OCI-LY3 (cell line): Measurements from ENCODE around the gene ZNF394.

Experiments used
- H2AFZ ChIP-seq: fragments of 200-600, 300-600 bp; shearing (Covaris generic); 2 replicates; pipeline ENCODE4 v1.6.0; 2014; ENCODE audit warnings: antibody characterized with exemption, low read depth, low read length
- H3K27ac ChIP-seq: fragments of 200-600, 300-600 bp; sonication (generic); 2 replicates; pipeline ENCODE4 v1.5.1; 2014; ENCODE audit warnings: mild to moderate bottlenecking, low read length, moderate library complexity, mixed read lengths
- H3K27me3 ChIP-seq: fragments of 200-600, 300-600 bp; sonication (generic); 2 replicates; pipeline ENCODE4 v1.6.1; 2014; ENCODE audit warnings: low read depth, low read length, mixed read lengths
- H3K36me3 ChIP-seq: fragments of 200-600, 300-600 bp; sonication (generic); replicated peaks from 2 replicates; pipeline ENCODE3; 2014; ENCODE audit warnings: low read depth, low read length, mixed read lengths
- H3K4me1 ChIP-seq: fragments of 300-600, 200-600 bp; sonication (generic); 2 replicates; pipeline ENCODE4 v1.6.1; 2014; ENCODE audit warnings: low read length, mixed read lengths
- H3K4me2 ChIP-seq: fragments of 200-600, 300-600 bp; sonication (generic); 2 replicates; pipeline ENCODE4 v1.6.1; 2014; ENCODE audit warnings: low read length, mixed read lengths
- H3K4me3 ChIP-seq: fragments of 300-600, 200-600 bp; sonication (generic); 2 replicates; pipeline ENCODE4 v1.5.1; 2014; ENCODE audit warnings: antibody characterized with exemption, mild to moderate bottlenecking, low read length, moderate library complexity
- H3K79me2 ChIP-seq: fragments of 300-600, 200-600 bp; shearing (Covaris generic); 2 replicates; pipeline ENCODE4 v1.6.1; 2014; ENCODE audit warnings: mild to moderate bottlenecking, low read length, mixed read lengths
- H3K9ac ChIP-seq: fragments of 300-600, 200-600 bp; shearing (Covaris generic); 2 replicates; pipeline ENCODE4 v1.6.0; 2014; ENCODE audit warnings: mild to moderate bottlenecking, low read length, moderate library complexity
- H3K9me3 ChIP-seq: fragments of 200-600, 300-600 bp; shearing (Covaris generic); 2 replicates; pipeline ENCODE4 v1.6.1; 2014; ENCODE audit warnings: low read length, mixed read lengths; ENCODE audit not compliant: insufficient read depth
- H4K20me1 ChIP-seq: fragments of 200-600, 300-600 bp; sonication (generic); 2 replicates; pipeline ENCODE4 v1.6.1; 2016; ENCODE audit warnings: low read length, mixed read lengths; ENCODE audit not compliant: insufficient read depth
- EZH2phosphoT487 ChIP-seq: fragments of 200-600 bp; shearing (Covaris generic); IDR thresholded peaks from 2 replicates; pipeline ENCODE4 v1.6.1; 2018; ENCODE audit warnings: antibody characterized with exemption, mixed run types, low read depth
- TF ChIP-seq, protein P1 (sequence below): fragments of 200-600, 300-600 bp; sonication (generic); IDR thresholded peaks from 2 replicates; pipeline ENCODE4 v1.5.1; 2014; ENCODE audit warnings: antibody characterized with exemption, low read length, low read depth

The ZNF394 gene

GRCh38 chr7:99541212-99541611 lies 41.1 kb upstream of the ZNF394 start:
- Histone ChIP-seq H3K4me1 (no peaks in the 10 kb centered on the region), H3K4me2 (no peak overlapping the region), H3K4me3 (no peak overlapping the region), H3K9me3 (no peaks in the 10 kb centered on the region), H3K27me3 (no peaks in the 10 kb centered on the region), H2AFZ (no peak overlapping the region), H3K9ac (no peak overlapping the region), H3K36me3 (peaks cover 11% of the 10 kb centered on the region), H3K27ac (no peak overlapping the region), H4K20me1 (no peaks in the 10 kb centered on the region), H3K79me2 (no peaks in the 10 kb centered on the region)
- TF ChIP-seq EZH2phosphoT487 = no peak
- TF ChIP-seq, protein P1, sequence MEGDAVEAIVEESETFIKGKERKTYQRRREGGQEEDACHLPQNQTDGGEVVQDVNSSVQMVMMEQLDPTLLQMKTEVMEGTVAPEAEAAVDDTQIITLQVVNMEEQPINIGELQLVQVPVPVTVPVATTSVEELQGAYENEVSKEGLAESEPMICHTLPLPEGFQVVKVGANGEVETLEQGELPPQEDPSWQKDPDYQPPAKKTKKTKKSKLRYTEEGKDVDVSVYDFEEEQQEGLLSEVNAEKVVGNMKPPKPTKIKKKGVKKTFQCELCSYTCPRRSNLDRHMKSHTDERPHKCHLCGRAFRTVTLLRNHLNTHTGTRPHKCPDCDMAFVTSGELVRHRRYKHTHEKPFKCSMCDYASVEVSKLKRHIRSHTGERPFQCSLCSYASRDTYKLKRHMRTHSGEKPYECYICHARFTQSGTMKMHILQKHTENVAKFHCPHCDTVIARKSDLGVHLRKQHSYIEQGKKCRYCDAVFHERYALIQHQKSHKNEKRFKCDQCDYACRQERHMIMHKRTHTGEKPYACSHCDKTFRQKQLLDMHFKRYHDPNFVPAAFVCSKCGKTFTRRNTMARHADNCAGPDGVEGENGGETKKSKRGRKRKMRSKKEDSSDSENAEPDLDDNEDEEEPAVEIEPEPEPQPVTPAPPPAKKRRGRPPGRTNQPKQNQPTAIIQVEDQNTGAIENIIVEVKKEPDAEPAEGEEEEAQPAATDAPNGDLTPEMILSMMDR = no peak

GRCh38 chr7:99540542-99540941 lies 40.5 kb upstream of the ZNF394 start:
- Histone ChIP-seq H3K79me2 (no peaks in the 10 kb centered on the region), H3K27me3 (no peaks in the 10 kb centered on the region), H3K4me3 (no peak overlapping the region), H3K9ac (no peak overlapping the region), H3K36me3 (peaks cover 11% of the 10 kb centered on the region), H3K4me1 (no peaks in the 10 kb centered on the region), H3K9me3 (no peaks in the 10 kb centered on the region), H3K27ac (no peak overlapping the region), H4K20me1 (no peaks in the 10 kb centered on the region), H3K4me2 (no peak overlapping the region), H2AFZ (no peak overlapping the region)
- TF ChIP-seq, protein P1 = no peak

DNA sequence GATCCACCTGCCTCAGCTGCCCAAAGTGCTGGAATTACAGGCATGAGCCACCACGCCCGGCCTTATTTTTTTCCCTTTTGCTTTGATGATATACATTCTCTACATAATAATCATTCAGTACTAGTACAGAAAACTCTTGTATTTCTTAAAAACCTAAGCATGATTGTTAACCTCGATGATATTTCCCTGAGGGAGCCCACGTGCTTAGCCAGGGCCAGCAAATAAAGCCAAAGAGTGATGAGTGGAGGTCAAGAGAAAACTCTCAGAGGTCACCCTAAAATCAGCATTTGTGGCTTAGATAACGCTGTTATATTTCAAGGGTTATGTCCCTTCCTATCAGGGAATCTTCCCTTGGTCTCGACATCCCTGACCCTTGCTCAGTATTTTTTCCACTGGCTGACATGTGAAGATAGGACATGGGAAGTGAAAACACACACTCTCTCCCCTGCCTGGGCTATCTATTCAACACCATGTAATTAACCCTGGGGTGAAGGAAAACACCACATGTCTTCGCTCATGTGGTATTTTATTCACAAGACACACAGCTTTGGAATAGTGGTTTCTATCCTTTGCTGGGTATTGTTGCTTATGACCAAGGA lies 39.2 kb upstream of the ZNF394 start:
- no peaks in the 10 kb centered on the region for H3K4me1 ChIP-seq
- H3K27me3 ChIP-seq = no peaks in the 10 kb centered on the region
- no peak overlapping the region for H2AFZ ChIP-seq
- peaks cover 11% of the 10 kb centered on the region for H3K36me3 ChIP-seq
- no peaks in the 10 kb centered on the region for H4K20me1 ChIP-seq
- no peak overlapping the region for H3K27ac ChIP-seq
- H3K9ac ChIP-seq = no peak overlapping the region
- H3K4me3 ChIP-seq = no peak overlapping the region
- no peak for TF ChIP-seq EZH2phosphoT487
- TF ChIP-seq, protein P1 = no peak
- no peaks in the 10 kb centered on the region for H3K79me2 ChIP-seq
- H3K4me2 ChIP-seq = no peak overlapping the region
- no peaks in the 10 kb centered on the region for H3K9me3 ChIP-seq

- TF ChIP-seq, protein P1 = no peak
- TF ChIP-seq EZH2phosphoT487 = no peak
- Histone ChIP-seq H3K9ac (no peak overlapping the region), H3K79me2 (no peaks in the 10 kb centered on the region), H3K9me3 (peaks cover 15% of the 10 kb centered on the region), H3K36me3 (peaks cover 33% of the 10 kb centered on the region), H3K27ac (no peak overlapping the region), H3K4me1 (no peaks in the 10 kb centered on the region), H2AFZ (no peak overlapping the region), H3K4me3 (no peak overlapping the region), H3K27me3 (no peaks in the 10 kb centered on the region), H3K4me2 (no peak overlapping the region), H4K20me1 (no peaks in the 10 kb centered on the region)
These were observed 35.6 kb upstream of the ZNF394 start for GRCh38 chr7:99535667-99536066.
